H1 (cell line): ENCODE results near the gene RNASE13. TPM values are rescaled to one million over a fixed set of nuclear protein-coding genes. Genes with fewer than 3 reads are reported as not detected.

Experiments used
- CTCF ChIA-PET: fragments of 300-600 bp; sonication (Branson Sonifier 250); formaldehyde crosslinking; loops from one replicate; lab custom pipeline; 2021; ENCODE audit not compliant: partially characterized antibody; lab: Charles Lee
- POLR2A ChIA-PET: fragments of 300-600 bp; sonication (Branson Sonifier 250); formaldehyde crosslinking; loops from one replicate; lab custom pipeline; 2021; ENCODE audit warnings: inconsistent platforms; ENCODE audit not compliant: partially characterized antibody; lab: Charles Lee
- DNase-seq, 2 experiments: peaks; one replicate each; pipeline versions ENCODE4 v3.0.0 to v3.0.0-alpha.2; 2010 to 2022; ENCODE audit warnings: low spot score in 2 of 2, low read depth in 1 of 2, mixed read lengths in 1 of 2
- FAIRE-seq: peaks from 2 replicates; lab custom pipeline; 2011; peaks lifted over from hg19 to GRCh38; lab: Jason Lieb, UNC
- H2AFZ ChIP-seq: 2 replicates; pipeline ENCODE4 v1.8.1; 2012; ENCODE audit warnings: low read length, inconsistent platforms
- H2AK5ac ChIP-seq: 2 replicates; pipeline ENCODE4 v1.6.1; 2013; ENCODE audit warnings: low read depth, low read length
- H2BK120ac ChIP-seq: replicated peaks from 2 replicates; pipeline ENCODE3; 2013; ENCODE audit warnings: low read depth, low read length, inconsistent platforms
- H2BK12ac ChIP-seq: 2 replicates; pipeline ENCODE4 v1.6.1; 2013; ENCODE audit warnings: low read depth, low read length
- H2BK15ac ChIP-seq: 2 replicates; pipeline ENCODE4 v1.6.1; 2013; ENCODE audit warnings: low read length
- H2BK20ac ChIP-seq: 2 replicates; pipeline ENCODE4 v1.6.1; 2013; ENCODE audit warnings: low read length
- H2BK5ac ChIP-seq: 2 replicates; pipeline ENCODE4 v1.6.1; 2013; ENCODE audit warnings: low read depth, low read length
- H3K14ac ChIP-seq: 2 replicates; pipeline ENCODE4 v1.6.1; 2013; ENCODE audit warnings: inconsistent platforms; ENCODE audit not compliant: insufficient read length
- H3K18ac ChIP-seq: 2 replicates; pipeline ENCODE4 v1.6.1; 2013; ENCODE audit warnings: low read length; ENCODE audit errors: extremely low read depth
- H3K23ac ChIP-seq: 2 replicates; pipeline ENCODE4 v1.6.1; 2013; ENCODE audit warnings: inconsistent platforms; ENCODE audit not compliant: insufficient read length
- H3K23me2 ChIP-seq: 2 replicates; pipeline ENCODE4 v1.6.1; 2013; ENCODE audit warnings: low read depth, low read length
- H3K27ac ChIP-seq: 2 replicates; pipeline ENCODE4 v1.6.1; 2011; ENCODE audit warnings: low read depth, low read length, inconsistent platforms
- H3K27me3 ChIP-seq, 4 experiments: replicated peaks in 1 of 4; 1 replicate in 1 of 4; 2 replicates in 3 of 4; pipeline versions ENCODE4 v1.6.1 to v1.8.1; 2011 to 2013; ENCODE audit warnings: low read length in 3 of 4, mild to moderate bottlenecking in 3 of 4, inconsistent platforms in 2 of 4, mixed read lengths in 2 of 4, moderate library complexity in 1 of 4; ENCODE audit not compliant: control insufficient read depth in 3 of 4, insufficient read depth in 3 of 4; ENCODE audit errors: extremely low read depth in 1 of 4
- H3K36me3 ChIP-seq, 4 experiments: 2 replicates each; pipeline versions ENCODE4 v1.6.1 to v1.8.1; 2011 to 2013; ENCODE audit warnings: mild to moderate bottlenecking in 4 of 4, low read length in 3 of 4, moderate library complexity in 2 of 4, control low read depth in 1 of 4, inconsistent platforms in 1 of 4; ENCODE audit not compliant: insufficient read depth in 4 of 4, control insufficient read depth in 2 of 4
- H3K4ac ChIP-seq: replicated peaks from 2 replicates; pipeline ENCODE3; 2013; ENCODE audit warnings: low read length, low read depth, mixed read lengths, inconsistent platforms; ENCODE audit not compliant: insufficient read length
- H3K4me1 ChIP-seq, 4 experiments: replicated peaks in 1 of 4; 1 replicate in 1 of 4; 2 replicates in 3 of 4; pipeline versions ENCODE4 v1.6.1 to v1.8.1; 2011 to 2013; ENCODE audit warnings: low read length in 3 of 4, inconsistent platforms in 2 of 4, mixed read lengths in 1 of 4; ENCODE audit not compliant: insufficient read depth in 4 of 4, control insufficient read depth in 3 of 4
- H3K4me2 ChIP-seq, 2 experiments: 2 replicates each; pipeline versions ENCODE4 v1.6.1 to v1.8.1; 2011 to 2013; ENCODE audit warnings: low read depth in 2 of 2, low read length in 2 of 2, control low read depth in 1 of 2, inconsistent platforms in 1 of 2, mild to moderate bottlenecking in 1 of 2; ENCODE audit not compliant: insufficient read depth in 1 of 2
- H3K4me3 ChIP-seq, 4 experiments: fragments of 200-600, 300-600 bp in 1 of 4; sonication (generic), shearing (Covaris generic), sonication (Bioruptor Twin) in 1 of 4; 2 replicates each; pipeline versions ENCODE4 v1.5.1 to v1.8.1; 2011 to 2016; ENCODE audit warnings: low read length in 4 of 4, low read depth in 3 of 4, control low read depth in 2 of 4, inconsistent platforms in 2 of 4, mild to moderate bottlenecking in 2 of 4, mixed read lengths in 1 of 4, moderate library complexity in 1 of 4; ENCODE audit not compliant: insufficient read depth in 2 of 4; ENCODE audit errors: extremely low read depth in 1 of 4
- H3K56ac ChIP-seq: replicated peaks from 2 replicates; pipeline ENCODE3; 2013; ENCODE audit warnings: low read depth, mild to moderate bottlenecking, mixed read lengths, low read length, inconsistent platforms; ENCODE audit not compliant: insufficient read length
- H3K79me1 ChIP-seq: 2 replicates; pipeline ENCODE4 v1.6.1; 2013; ENCODE audit warnings: low read depth, low read length, control low read depth
- H3K79me2 ChIP-seq, 2 experiments: 2 replicates each; pipeline versions ENCODE4 v1.6.1 to v1.8.1; 2012 to 2013; ENCODE audit warnings: low read length in 2 of 2, mild to moderate bottlenecking in 2 of 2, inconsistent platforms in 1 of 2; ENCODE audit not compliant: insufficient read depth in 2 of 2, control insufficient read depth in 1 of 2
- H3K9ac ChIP-seq, 4 experiments: replicated peaks in 1 of 4; 1 replicate in 1 of 4; 2 replicates in 3 of 4; pipeline versions ENCODE4 v1.6.1 to v1.8.1; 2011 to 2013; ENCODE audit warnings: low read depth in 3 of 4, low read length in 3 of 4, control low read depth in 2 of 4, mild to moderate bottlenecking in 2 of 4, moderate library complexity in 2 of 4, inconsistent platforms in 1 of 4; ENCODE audit errors: extremely low read depth in 1 of 4
- H3K9me3 ChIP-seq, 2 experiments: 2 replicates each; pipeline versions ENCODE4 v1.6.1 to v1.8.1; 2012 to 2013; ENCODE audit warnings: mild to moderate bottlenecking in 2 of 2, moderate library complexity in 2 of 2, control low read depth in 1 of 2, inconsistent platforms in 1 of 2, low read depth in 1 of 2, low read length in 1 of 2, mixed read lengths in 1 of 2; ENCODE audit not compliant: insufficient read depth in 2 of 2
- H4K20me1 ChIP-seq, 2 experiments: replicated peaks in 1 of 2; 2 replicates each; pipeline versions ENCODE3 to v1.8.1; 2011 to 2013; ENCODE audit warnings: inconsistent platforms in 2 of 2, low read length in 2 of 2, mild to moderate bottlenecking in 1 of 2; ENCODE audit not compliant: insufficient read depth in 2 of 2, control insufficient read depth in 1 of 2
- H4K5ac ChIP-seq: 2 replicates; pipeline ENCODE4 v1.6.1; 2013; ENCODE audit warnings: low read length, low read depth, mixed read lengths, inconsistent platforms; ENCODE audit not compliant: insufficient read length
- H4K8ac ChIP-seq: 2 replicates; pipeline ENCODE4 v1.8.0; 2013; ENCODE audit warnings: mild to moderate bottlenecking, moderate library complexity, low read length, inconsistent platforms; ENCODE audit not compliant: insufficient read depth; ENCODE audit errors: extremely low read depth
- H4K91ac ChIP-seq: replicated peaks from 2 replicates; pipeline ENCODE3; 2013; ENCODE audit warnings: low read length, mixed read lengths, inconsistent platforms; ENCODE audit not compliant: insufficient read length
- JUN ChIP-seq: IDR thresholded peaks from 2 replicates; pipeline ENCODE4 v1.6.1; 2011; ENCODE audit warnings: low read depth, mild to moderate bottlenecking, improper control_type of control experiment, low read length
- WGBS, 2 experiments: shearing (Covaris generic) in 1 of 2; methylation state at CpG; one replicate each; pipeline versions ENCODE4 v1.1.6 to v1.1.7; 2013 to 2015; ENCODE audit warnings: low lambda C conversion rate in 2 of 2, mixed read lengths in 2 of 2, inconsistent platforms in 1 of 2, low coverage in 1 of 2, missing lambda C conversion rate in 1 of 2; ENCODE audit not compliant: insufficient replicate concordance in 2 of 2, insufficient coverage in 1 of 2, insufficient read length in 1 of 2; ENCODE audit errors: extremely low coverage in 1 of 2, missing lambda C conversion rate in 1 of 2; 5-methylcytosine and 5-hydroxymethylcytosine counted together
- polyA plus RNA-seq, 7 experiments: library from polyadenylated mRNA; depleted of rRNA in 3 of 7; stranded (reverse) in 5 of 7; unstranded in 2 of 7; fragments of >200 nt in 5 of 7; fragments of 200-250 nt in 2 of 7; gene quantifications; 1 replicate in 5 of 7; 2 replicates in 1 of 7; 4 replicates in 1 of 7; pipeline versions ENCODE4 v1.2.1 to v1.2.3, GENCODE V29; 2011 to 2013; ENCODE audit warnings: missing spikeins in 2 of 7, mixed read lengths in 2 of 7
- total RNA-seq: library from RNA; stranded (reverse); fragmentation: NEBNext Ultra II Directional; extraction: Animal tissue kit (Norgen Biotek cat#: 25700); gene quantifications from 2 replicates; pipeline ENCODE4 v1.2.1, GENCODE V29; 2021
- TF ChIP-seq, protein P1 (sequence below): IDR thresholded peaks from 2 replicates; pipeline ENCODE4 v1.6.1; 2012; ENCODE audit warnings: inconsistent platforms

Gene RNASE13
- total and polyA plus RNA-seq, 2 of the 8 experiments (the other 6 are each of a cell fraction or from before 2014, with no cell fraction given) = not detected

DNA sequence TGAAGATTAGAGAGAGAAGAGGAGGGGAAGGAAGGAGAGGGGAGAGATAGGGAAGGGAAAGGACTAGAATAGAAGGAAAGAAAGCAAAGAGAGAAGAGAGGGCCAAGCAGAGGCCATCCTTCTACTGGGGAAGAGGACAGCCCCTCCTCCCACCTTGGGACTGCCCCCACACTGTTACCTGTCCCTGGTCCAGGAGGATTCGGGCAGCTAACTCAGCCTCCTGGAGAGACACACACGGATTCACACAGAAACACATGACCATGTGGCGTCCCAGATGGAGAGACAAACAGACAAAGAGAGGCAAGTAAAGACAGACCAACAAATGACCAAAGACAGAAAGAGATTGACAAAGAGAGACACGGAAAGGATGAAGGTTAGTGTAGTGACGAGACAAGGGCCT, 11.9 kb downstream of the RNASE13 start:
- ChIA-PET POLR2A (interaction anchor here (1.2 to 3.4 kb wide), 7 partner anchors 8 to 70 kb away, joined by 3 to 19 read pairs (median 9); partner anchors contain the start of gene RNASE13), CTCF (interaction anchor here (0.9 to 16.1 kb wide), 11 partner anchors 8 to 83 kb away, joined by 3 to 371 read pairs (median 5); partner anchors contain the start of genes ARHGEF40 and RNASE7)
- Histone ChIP-seq H3K4me2 (peak overlapping the region in 1 of 2 experiments; percentile 33; a peak in 1 of 4 replicates), H3K27ac (no peak overlapping the region), H2AFZ (no peak overlapping the region), H2BK20ac (no peak overlapping the region), H3K14ac (no peak overlapping the region), H3K18ac (no peak overlapping the region), H4K91ac (no peak overlapping the region), H3K9ac (no peak overlapping the region), H2AK5ac (peak overlapping the region; percentile 39; the same call in 1 of the 2 replicates), H4K8ac (no peak overlapping the region), H3K79me2 (no peaks in the 10 kb centered on the region), H3K27me3 (peaks cover 2 to 25% (median 22%) of the 10 kb centered on the region in 4 experiments; a peak in 6 of 7 replicates), H3K56ac (no peak overlapping the region), H2BK15ac (peak overlapping the region; percentile 40; the same call in 1 of the 2 replicates), H4K20me1 (no peaks in the 10 kb centered on the region), H3K4me1 (peaks cover 4 to 22% (median 14%) of the 10 kb centered on the region in 4 experiments; a peak in 6 of 7 replicates), H3K36me3 (peaks cover 0 to 5% (median under 1%) of the 10 kb centered on the region in 4 experiments; a peak in 3 of 8 replicates), H3K4ac (no peak overlapping the region), H3K23ac (no peak overlapping the region), H3K4me3 (no peak overlapping the region), H2BK120ac (no peak overlapping the region), H2BK12ac (no peak overlapping the region), H2BK5ac (no peak overlapping the region), H3K9me3 (no peaks in the 10 kb centered on the region), H3K79me1 (no peaks in the 10 kb centered on the region), H3K23me2 (peaks cover 17% of the 10 kb centered on the region), H4K5ac (no peak overlapping the region)
- FAIRE-seq = no peak
- WGBS, 2 experiments = 78% methylated on average over 5 of the region's 5 CpGs; no CpG with 5 or more reads in 1 of the 2 experiments
- TF ChIP-seq, protein P1, sequence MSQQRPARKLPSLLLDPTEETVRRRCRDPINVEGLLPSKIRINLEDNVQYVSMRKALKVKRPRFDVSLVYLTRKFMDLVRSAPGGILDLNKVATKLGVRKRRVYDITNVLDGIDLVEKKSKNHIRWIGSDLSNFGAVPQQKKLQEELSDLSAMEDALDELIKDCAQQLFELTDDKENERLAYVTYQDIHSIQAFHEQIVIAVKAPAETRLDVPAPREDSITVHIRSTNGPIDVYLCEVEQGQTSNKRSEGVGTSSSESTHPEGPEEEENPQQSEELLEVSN = no peak
- no peak for TF ChIP-seq JUN
- no peak for DNase-seq
